SK-N-MC (cell line): Measurements from ENCODE around the gene UBAC2.

Experiments used
- EZH2 ChIP-seq: fragments of 200-600 bp; sonication (generic); IDR thresholded peaks from one replicate; pipeline ENCODE4 v1.6.1; 2017; ENCODE audit warnings: antibody characterized with exemption
- FOXP2 ChIP-seq: optimal IDR thresholded peaks from 2 replicates; pipeline ENCODE3; 2011; ENCODE audit warnings: mild to moderate bottlenecking, moderate library complexity; ENCODE audit not compliant: insufficient read depth; ENCODE audit errors: extremely low read length, control extremely low read depth
- POLR2AphosphoS5 ChIP-seq: IDR thresholded peaks from 2 replicates; pipeline ENCODE4 v1.6.1; 2012; ENCODE audit warnings: mild to moderate bottlenecking, low read depth, low read length, borderline replicate concordance

DNA sequence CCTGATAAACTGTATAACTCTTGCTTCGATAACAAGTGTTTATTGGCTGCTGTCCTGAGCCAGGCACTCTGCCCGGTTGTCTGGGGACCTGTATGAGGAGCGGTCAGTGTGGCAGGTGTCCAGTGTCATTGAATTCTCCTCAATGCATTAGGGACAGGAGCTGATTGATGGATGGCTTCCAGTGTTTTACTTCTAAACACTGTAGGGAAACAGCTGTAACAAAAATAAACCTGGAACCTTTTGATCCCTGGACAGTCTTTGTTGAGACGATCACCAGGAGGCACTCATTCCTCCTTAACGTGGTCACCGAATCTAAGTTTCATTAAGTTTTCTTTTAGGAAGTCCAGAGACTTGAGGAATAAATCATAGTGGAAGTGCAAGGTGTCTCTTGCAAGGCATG lies 17.9 kb downstream of the UBAC2 start:
- TF ChIP-seq EZH2 (no peak), FOXP2 (no peak), POLR2AphosphoS5 (no peak)
